GM18519 (cell line): ENCODE measurements around the gene CD59.
"Not testable (repeated sequence)": the region's sequence is repeated elsewhere in the genome, so short reads cannot be mapped to it uniquely, and the experiment has no call there.

ENCODE experiments used
- ATAC-seq: cut with Tn5 transposase; IDR thresholded peaks from one replicate; pipeline ENCODE4 v1.9.1; 2021; ENCODE audit warnings: mild to moderate bottlenecking, moderate library complexity; ENCODE audit not compliant: unreplicated experiment, low FRiP score

The CD59 gene

GRCh38 chr11:33696931-33697638 lies 39.1 kb downstream of the CD59 start:
- ATAC-seq, result no peak

- ATAC-seq, result no peak
Measured at GRCh38 chr11:33696411-33696810, 39.8 kb downstream of the CD59 start.

- ATAC-seq, result no peak
Measured at GRCh38 chr11:33695051-33695566, 41.1 kb downstream of the CD59 start.

GRCh38 chr11:33694346-33695050 lies 41.7 kb downstream of the CD59 start:
- ATAC-seq, result no peak

GRCh38 chr11:33692541-33692940 lies 43.7 kb downstream of the CD59 start:
- ATAC-seq, result no peak

- no peak for ATAC-seq
Measured at GRCh38 chr11:33692013-33692504, 44.2 kb downstream of the CD59 start.

- no peak for ATAC-seq
Measured at GRCh38 chr11:33691066-33691864, 45.0 kb downstream of the CD59 start.

- no peak for ATAC-seq
Measured at GRCh38 chr11:33690290-33691065, 45.7 kb downstream of the CD59 start.

GRCh38 chr11:33689501-33689900 lies 46.7 kb downstream of the CD59 start:
- ATAC-seq, result no peak

- no peak for ATAC-seq
Measured at GRCh38 chr11:33689085-33689484, 47.1 kb downstream of the CD59 start.

- no peak for ATAC-seq
Measured at GRCh38 chr11:33687733-33688479, 48.3 kb downstream of the CD59 start.

GRCh38 chr11:33685082-33685481 lies 51.1 kb downstream of the CD59 start:
- no peak for ATAC-seq

GRCh38 chr11:33684003-33684706 lies 52.1 kb downstream of the CD59 start:
- no peak for ATAC-seq

GRCh38 chr11:33682446-33682845 lies 53.8 kb downstream of the CD59 start:
- no peak for ATAC-seq

- no peak for ATAC-seq
Measured at GRCh38 chr11:33682019-33682418, 54.2 kb downstream of the CD59 start.

GRCh38 chr11:33678616-33679015 lies 57.6 kb downstream of the CD59 start:
- ATAC-seq, result not testable (repeated sequence)

- ATAC-seq, result no peak
Measured at GRCh38 chr11:33674035-33674814, 62.0 kb downstream of the CD59 start.

- ATAC-seq, result no peak
Measured at GRCh38 chr11:33672273-33672672, 64.0 kb downstream of the CD59 start.
